HG03103 (cell line): ENCODE data around the gene DLD.
"Not testable (repeated sequence)": the region's sequence is repeated elsewhere in the genome, so short reads cannot be mapped to it uniquely, and the experiment has no call there.

Experiments used
- ATAC-seq: cut with Tn5 transposase; IDR thresholded peaks from one replicate; pipeline ENCODE4 v1.9.1; 2021; ENCODE audit warnings: low read depth; ENCODE audit not compliant: unreplicated experiment

The DLD gene

GRCh38 chr7:107940951-107941350 is 50.0 kb downstream of the DLD start:
- ATAC-seq: no peak

GRCh38 chr7:107943018-107943417 is 52.0 kb downstream of the DLD start:
- ATAC-seq: no peak

GRCh38 chr7:107944411-107945169 is 53.6 kb downstream of the DLD start:
- ATAC-seq: no peak

- ATAC-seq: no peak
Observed at GRCh38 chr7:107945332-107945731, 54.3 kb downstream of the DLD start.

GRCh38 chr7:107946451-107946850 is 55.5 kb downstream of the DLD start:
- no peak for ATAC-seq

GRCh38 chr7:107946881-107947280 is 55.9 kb downstream of the DLD start:
- no peak for ATAC-seq

GRCh38 chr7:107948645-107949442 is 57.9 kb downstream of the DLD start:
- no peak for ATAC-seq

GRCh38 chr7:107949443-107949935 is 58.5 kb downstream of the DLD start:
- no peak for ATAC-seq

GRCh38 chr7:107951172-107951787 is 60.3 kb downstream of the DLD start:
- ATAC-seq: no peak

- ATAC-seq: no peak
Observed at GRCh38 chr7:107951896-107952295, 60.9 kb downstream of the DLD start.

GRCh38 chr7:107953265-107953923 is 62.4 kb downstream of the DLD start:
- ATAC-seq: no peak

- no peak for ATAC-seq
Observed at GRCh38 chr7:107953924-107954303, 62.9 kb downstream of the DLD start.

GRCh38 chr7:107955394-107955793 is 64.4 kb downstream of the DLD start:
- ATAC-seq: no peak

GRCh38 chr7:107956950-107957349 is 66.0 kb downstream of the DLD start:
- not testable (repeated sequence) for ATAC-seq

GRCh38 chr7:107957436-107957835 is 66.5 kb downstream of the DLD start:
- no peak for ATAC-seq

GRCh38 chr7:107958764-107959526 is 68.0 kb downstream of the DLD start:
- no peak for ATAC-seq

- no peak for ATAC-seq
Observed at GRCh38 chr7:107959527-107959898, 68.5 kb downstream of the DLD start.

- ATAC-seq: no peak
Observed at GRCh38 chr7:107960272-107960671, 69.3 kb downstream of the DLD start.

- no peak for ATAC-seq
Observed at GRCh38 chr7:107961405-107961804, 70.4 kb downstream of the DLD start.

GRCh38 chr7:107962817-107963216 is 71.8 kb downstream of the DLD start:
- ATAC-seq: no peak
